Mucosa of descending colon (tissue), 3 donors: ENCODE data around the gene MLIP. TPM values are rescaled to one million over a fixed set of nuclear protein-coding genes. Genes with fewer than 3 reads are reported as not detected.

ENCODE experiments used
- ATAC-seq: fragments of 200-7000 bp; cut with Tn5 transposase; one replicate; pipeline ENCODE4 v1.9.1; 2020; ENCODE audit warnings: mild to moderate bottlenecking, moderate library complexity
- DNase-seq, 3 donors: peaks; one replicate each; pipeline ENCODE4 v3.0.0-alpha.2; 2020
- H3K36me3 ChIP-seq: fragments of 200-600 bp; one replicate; pipeline ENCODE4 v1.8.0; 2021; ENCODE audit warnings: low read depth, mild to moderate bottlenecking
- H3K4me1 ChIP-seq: fragments of 200-600 bp; one replicate; pipeline ENCODE4 v1.8.0; 2021; ENCODE audit warnings: low read depth, mild to moderate bottlenecking
- H3K4me3 ChIP-seq: fragments of 200-600 bp; one replicate; pipeline ENCODE4 v1.8.0; 2021; ENCODE audit warnings: mild to moderate bottlenecking
- H3K9me3 ChIP-seq: fragments of 200-600 bp; one replicate; pipeline ENCODE4 v1.8.0; 2021; ENCODE audit warnings: mild to moderate bottlenecking
- CTCF ChIP-seq: fragments of 200-600 bp; IDR thresholded peaks from one replicate; pipeline ENCODE4 v1.8.0; 2022; ENCODE audit warnings: antibody characterized with exemption, mild to moderate bottlenecking
- intact Hi-C, 2 donors: fragments of 100-400 bp; cut with DNase I in 1 of 2; cut with micrococcal nuclease in 1 of 2; formaldehyde crosslinking; loops; one replicate each; pipeline versions ENCODE4 v1.11.0 to v1.11.1; 2022; cut with DNase I, micrococcal nuclease
- total RNA-seq, 3 donors: library from RNA; stranded (reverse); fragmentation: NEBNext Ultra II Directional in 2 of 3; extraction: Animal tissue kit (Norgen Biotek cat#: 25700) in 2 of 3; gene quantifications; one replicate each; pipeline versions ENCODE4 v1.2.1 to v1.2.4, GENCODE V29; 2021 to 2023
- donor health status: DM: no; HTN: no; CAD: no; lungs with moderate emphysema.
- donor health status: DM: no; HTN: no; CAD: no.
- donor health status: DM: no; HTN: yes; CAD: no.

The MLIP gene
- total RNA-seq, 3 donors from 2014 or later, result 1.9 to 2.5 (median 2.3) TPM

GRCh38 chr6:54115966-54116365 lies 4.7 kb downstream of the MLIP start:
- no peak for TF ChIP-seq CTCF
- Histone ChIP-seq H3K4me3 (no peak overlapping the region), H3K4me1 (no peaks in the 10 kb centered on the region), H3K9me3 (no peaks in the 10 kb centered on the region), H3K36me3 (no peaks in the 10 kb centered on the region)
- ATAC-seq, result no peak
- intact Hi-C loops, result no loop called here
- DNase-seq, result no peak

GRCh38 chr6:54118117-54118516 lies 6.9 kb downstream of the MLIP start:
- DNase-seq, result no peak
- Histone ChIP-seq H3K4me1 (no peaks in the 10 kb centered on the region), H3K36me3 (no peaks in the 10 kb centered on the region), H3K9me3 (no peaks in the 10 kb centered on the region), H3K4me3 (no peak overlapping the region)
- ATAC-seq, result no peak
- TF ChIP-seq CTCF, result no peak
- intact Hi-C loops, result no loop called here

- ATAC-seq (no peak), DNase-seq (no peak)
- intact Hi-C loops, result no loop called here
- Histone ChIP-seq H3K36me3 (no peaks in the 10 kb centered on the region), H3K9me3 (no peaks in the 10 kb centered on the region), H3K4me3 (no peak overlapping the region), H3K4me1 (no peaks in the 10 kb centered on the region)
- TF ChIP-seq CTCF, result no peak
These were observed 14.2 kb downstream of the MLIP start for GRCh38 chr6:54125493-54125892.

GRCh38 chr6:54130179-54130578 lies 18.9 kb downstream of the MLIP start:
- intact Hi-C loops, result no loop called here
- no peak for DNase-seq
- no peak for TF ChIP-seq CTCF
- Histone ChIP-seq H3K9me3 (no peaks in the 10 kb centered on the region), H3K4me3 (no peak overlapping the region), H3K4me1 (no peaks in the 10 kb centered on the region), H3K36me3 (no peaks in the 10 kb centered on the region)
- ATAC-seq, result no peak

GRCh38 chr6:54132587-54132986 lies 21.3 kb downstream of the MLIP start:
- intact Hi-C loops, result no loop called here
- no peak for ATAC-seq
- peaks cover 5% of the 10 kb centered on the region for H3K4me1 ChIP-seq
- no peak for DNase-seq
- no peaks in the 10 kb centered on the region for H3K9me3 ChIP-seq
- TF ChIP-seq CTCF, result no peak
- no peaks in the 10 kb centered on the region for H3K36me3 ChIP-seq
- no peak overlapping the region for H3K4me3 ChIP-seq

GRCh38 chr6:54133186-54133585 lies 21.9 kb downstream of the MLIP start:
- no peak for DNase-seq
- intact Hi-C loops, result no loop called here
- Histone ChIP-seq H3K9me3 (no peaks in the 10 kb centered on the region), H3K4me1 (peaks cover 5% of the 10 kb centered on the region), H3K4me3 (no peak overlapping the region), H3K36me3 (no peaks in the 10 kb centered on the region)
- TF ChIP-seq CTCF, result no peak
- ATAC-seq, result no peak
